PC-9 (cell line): ENCODE measurements around the gene ALG5.

ENCODE experiments used
- EZH2 ChIP-seq: fragments of 200-600 bp; sonication (generic); IDR thresholded peaks from 2 replicates; pipeline ENCODE4 v1.8.0; 2017; ENCODE audit warnings: antibody characterized with exemption, low read depth
- TF ChIP-seq, protein P1 (sequence below): fragments of 200-600 bp; sonication (generic); conservative IDR thresholded peaks from 2 replicates; pipeline ENCODE4 v1.6.1; 2017; ENCODE audit warnings: mixed run types, antibody characterized with exemption, mild to moderate bottlenecking, moderate library complexity

GRCh38 chr13:36915106-36915505 is 84.0 kb downstream of the ALG5 start:
- TF ChIP-seq, protein P1, sequence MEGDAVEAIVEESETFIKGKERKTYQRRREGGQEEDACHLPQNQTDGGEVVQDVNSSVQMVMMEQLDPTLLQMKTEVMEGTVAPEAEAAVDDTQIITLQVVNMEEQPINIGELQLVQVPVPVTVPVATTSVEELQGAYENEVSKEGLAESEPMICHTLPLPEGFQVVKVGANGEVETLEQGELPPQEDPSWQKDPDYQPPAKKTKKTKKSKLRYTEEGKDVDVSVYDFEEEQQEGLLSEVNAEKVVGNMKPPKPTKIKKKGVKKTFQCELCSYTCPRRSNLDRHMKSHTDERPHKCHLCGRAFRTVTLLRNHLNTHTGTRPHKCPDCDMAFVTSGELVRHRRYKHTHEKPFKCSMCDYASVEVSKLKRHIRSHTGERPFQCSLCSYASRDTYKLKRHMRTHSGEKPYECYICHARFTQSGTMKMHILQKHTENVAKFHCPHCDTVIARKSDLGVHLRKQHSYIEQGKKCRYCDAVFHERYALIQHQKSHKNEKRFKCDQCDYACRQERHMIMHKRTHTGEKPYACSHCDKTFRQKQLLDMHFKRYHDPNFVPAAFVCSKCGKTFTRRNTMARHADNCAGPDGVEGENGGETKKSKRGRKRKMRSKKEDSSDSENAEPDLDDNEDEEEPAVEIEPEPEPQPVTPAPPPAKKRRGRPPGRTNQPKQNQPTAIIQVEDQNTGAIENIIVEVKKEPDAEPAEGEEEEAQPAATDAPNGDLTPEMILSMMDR: no peak
- no peak for TF ChIP-seq EZH2
